Fibroblast of lung (primary cell): ENCODE results near the gene IHH. TPM values are rescaled to one million over a fixed set of nuclear protein-coding genes. Genes with fewer than 3 reads are reported as not detected.

Experiments
- DNase-seq, 2 donors: peaks; one replicate each; pipeline versions ENCODE4 v3.0.0 to v3.0.0-alpha.2; 2010; ENCODE audit warnings: low read depth in 2 of 2
- H2AFZ ChIP-seq: 2 replicates; pipeline ENCODE4 v1.5.1; 2012; ENCODE audit warnings: low read length, control low read depth, inconsistent platforms
- H3K27ac ChIP-seq: 2 replicates; pipeline ENCODE4 v1.5.1; 2011; ENCODE audit warnings: low read length, control low read depth; ENCODE audit not compliant: insufficient read depth
- H3K27me3 ChIP-seq: 2 replicates; pipeline ENCODE4 v1.5.1; 2011; ENCODE audit warnings: mild to moderate bottlenecking, low read length; ENCODE audit not compliant: control insufficient read depth, insufficient read depth
- H3K36me3 ChIP-seq: 2 replicates; pipeline ENCODE4 v1.5.1; 2011; ENCODE audit warnings: low read length; ENCODE audit not compliant: control insufficient read depth, insufficient read depth
- H3K4me1 ChIP-seq: 2 replicates; pipeline ENCODE4 v1.5.1; 2011; ENCODE audit warnings: low read length; ENCODE audit not compliant: control insufficient read depth, insufficient read depth; ENCODE audit errors: extremely low read depth
- H3K4me2 ChIP-seq: 2 replicates; pipeline ENCODE4 v1.5.1; 2011; ENCODE audit warnings: low read length, control low read depth; ENCODE audit not compliant: insufficient read depth; ENCODE audit errors: extremely low read depth
- H3K4me3 ChIP-seq, 4 experiments: fragments of 200-600 bp in 1 of 4; sonication (generic) in 1 of 4; replicated peaks in 1 of 4; 2 replicates each; pipeline ENCODE4 v1.5.1; 2011 to 2016; ENCODE audit warnings: low read length in 4 of 4, low read depth in 3 of 4, mild to moderate bottlenecking in 3 of 4, control low read depth in 2 of 4, inconsistent platforms in 1 of 4, mixed read lengths in 1 of 4; ENCODE audit not compliant: insufficient read depth in 1 of 4; ENCODE audit errors: control extremely low read depth in 1 of 4
- H3K79me2 ChIP-seq: 2 replicates; pipeline ENCODE4 v1.5.1; 2012; ENCODE audit warnings: mild to moderate bottlenecking, low read length, inconsistent platforms; ENCODE audit not compliant: control insufficient read depth, insufficient read depth
- H3K9ac ChIP-seq: 2 replicates; pipeline ENCODE4 v1.5.1; 2011; ENCODE audit warnings: mild to moderate bottlenecking, low read length, control low read depth; ENCODE audit not compliant: insufficient read depth
- H3K9me3 ChIP-seq: 2 replicates; pipeline ENCODE4 v1.5.1; 2012; ENCODE audit warnings: low read depth, low read length; ENCODE audit not compliant: control insufficient read depth, insufficient read depth
- H4K20me1 ChIP-seq: 2 replicates; pipeline ENCODE4 v1.5.1; 2011; ENCODE audit warnings: low read length; ENCODE audit not compliant: control insufficient read depth, insufficient read depth; ENCODE audit errors: extremely low read depth
- EZH2 ChIP-seq: IDR thresholded peaks from 2 replicates; pipeline ENCODE4 v1.5.1; 2012; ENCODE audit warnings: low read length, control low read depth, mild to moderate bottlenecking; ENCODE audit errors: missing control alignments
- polyA plus RNA-seq, 2 donors: library from polyadenylated mRNA; depleted of rRNA in 1 of 2; stranded (reverse) in 1 of 2; unstranded in 1 of 2; fragments of >200 nt; gene quantifications; 2 replicates each; pipeline ENCODE4 v1.2.1, GENCODE V29; 2011 to 2012; ENCODE audit warnings: missing spikeins in 1 of 2
- total RNA-seq: library from RNA; depleted of rRNA; stranded (reverse); fragments of >200 nt; gene quantifications from 2 replicates; pipeline ENCODE4 v1.2.1, GENCODE V29; 2014
- TF ChIP-seq, protein P1 (sequence below), 2 donors: IDR thresholded peaks in 1 of 2; conservative IDR thresholded peaks in 1 of 2; 1 replicate in 1 of 2; 2 replicates in 1 of 2; pipeline ENCODE4 v1.5.1; 2011 to 2012; ENCODE audit warnings: low read length in 2 of 2, control low read depth in 1 of 2, inconsistent platforms in 1 of 2, low read depth in 1 of 2, mild to moderate bottlenecking in 1 of 2

The IHH gene
- total and polyA plus RNA-seq, 2 donors (not counting 1 experiment from before 2014, with no cell fraction given), result not detected

DNA sequence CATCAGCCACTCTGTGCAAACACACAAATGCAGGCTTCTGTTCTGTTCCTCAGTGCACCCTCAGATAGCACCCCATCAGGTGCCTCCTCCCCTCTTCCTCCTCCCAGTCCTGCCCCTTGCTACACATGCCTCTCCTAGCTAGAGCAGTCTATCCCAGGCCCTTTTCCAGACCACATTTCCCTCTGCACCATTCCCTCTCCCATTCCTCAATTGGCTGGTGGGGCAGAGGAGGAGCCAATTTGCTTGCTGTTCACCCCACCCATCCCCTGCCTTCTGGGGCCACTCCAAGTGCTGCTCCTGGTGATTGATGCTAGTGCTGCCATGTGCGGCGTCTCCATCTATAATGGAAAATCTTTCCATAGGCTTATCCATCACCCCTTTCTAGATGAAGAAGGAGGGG is 24.8 kb downstream of the IHH start:
- H3K79me2 ChIP-seq, result no peaks in the 10 kb centered on the region
- H3K27me3 ChIP-seq, result peaks cover 17% of the 10 kb centered on the region
- no peaks in the 10 kb centered on the region for H3K36me3 ChIP-seq
- no peak overlapping the region for H3K4me2 ChIP-seq
- H2AFZ ChIP-seq, result no peak overlapping the region
- no peak overlapping the region for H3K27ac ChIP-seq
- no peak for DNase-seq
- H3K4me3 ChIP-seq, result no peak overlapping the region
- no peak overlapping the region for H3K9ac ChIP-seq
- TF ChIP-seq, protein P1, sequence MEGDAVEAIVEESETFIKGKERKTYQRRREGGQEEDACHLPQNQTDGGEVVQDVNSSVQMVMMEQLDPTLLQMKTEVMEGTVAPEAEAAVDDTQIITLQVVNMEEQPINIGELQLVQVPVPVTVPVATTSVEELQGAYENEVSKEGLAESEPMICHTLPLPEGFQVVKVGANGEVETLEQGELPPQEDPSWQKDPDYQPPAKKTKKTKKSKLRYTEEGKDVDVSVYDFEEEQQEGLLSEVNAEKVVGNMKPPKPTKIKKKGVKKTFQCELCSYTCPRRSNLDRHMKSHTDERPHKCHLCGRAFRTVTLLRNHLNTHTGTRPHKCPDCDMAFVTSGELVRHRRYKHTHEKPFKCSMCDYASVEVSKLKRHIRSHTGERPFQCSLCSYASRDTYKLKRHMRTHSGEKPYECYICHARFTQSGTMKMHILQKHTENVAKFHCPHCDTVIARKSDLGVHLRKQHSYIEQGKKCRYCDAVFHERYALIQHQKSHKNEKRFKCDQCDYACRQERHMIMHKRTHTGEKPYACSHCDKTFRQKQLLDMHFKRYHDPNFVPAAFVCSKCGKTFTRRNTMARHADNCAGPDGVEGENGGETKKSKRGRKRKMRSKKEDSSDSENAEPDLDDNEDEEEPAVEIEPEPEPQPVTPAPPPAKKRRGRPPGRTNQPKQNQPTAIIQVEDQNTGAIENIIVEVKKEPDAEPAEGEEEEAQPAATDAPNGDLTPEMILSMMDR (conservative IDR thresholded peaks at IDR 0.05 in 1 of 2, IDR thresholded peaks at IDR 0.05 in 1 of 2; ENCODE audit: low read depth in 1 of 2, low read length in 2 of 2), result no peak
- no peak for TF ChIP-seq EZH2
- H4K20me1 ChIP-seq, result no peaks in the 10 kb centered on the region
- H3K4me1 ChIP-seq, result no peaks in the 10 kb centered on the region
- no peaks in the 10 kb centered on the region for H3K9me3 ChIP-seq

DNA sequence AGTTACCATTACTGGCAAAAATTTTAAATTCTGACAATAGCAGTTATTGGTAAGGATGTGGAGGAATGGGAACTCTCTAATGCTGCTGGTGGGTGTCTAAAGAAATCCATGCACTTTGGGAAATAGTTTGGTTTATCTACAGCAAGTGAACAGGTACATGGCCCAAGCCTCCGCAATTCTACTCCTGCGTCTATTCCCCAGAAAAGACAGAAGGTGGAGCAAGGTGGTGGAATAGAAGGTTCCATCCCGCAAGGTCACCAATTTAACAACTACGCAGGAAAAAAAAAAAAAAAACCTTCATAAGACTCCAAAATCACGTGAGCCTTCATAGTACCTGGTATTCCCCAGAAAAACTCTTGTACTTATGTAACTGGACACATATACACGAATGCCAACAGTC is 25.9 kb downstream of the IHH start:
- no peak overlapping the region for H2AFZ ChIP-seq
- no peak for DNase-seq
- TF ChIP-seq, protein P1 (conservative IDR thresholded peaks at IDR 0.05 in 1 of 2, IDR thresholded peaks at IDR 0.05 in 1 of 2; ENCODE audit: low read depth in 1 of 2, low read length in 2 of 2), result no peak
- TF ChIP-seq EZH2, result no peak
- peaks cover 10% of the 10 kb centered on the region for H3K27me3 ChIP-seq
- H3K4me2 ChIP-seq, result no peak overlapping the region
- no peak overlapping the region for H3K9ac ChIP-seq
- H3K4me1 ChIP-seq, result no peaks in the 10 kb centered on the region
- H3K9me3 ChIP-seq, result no peaks in the 10 kb centered on the region
- no peaks in the 10 kb centered on the region for H3K79me2 ChIP-seq
- no peak overlapping the region for H3K27ac ChIP-seq
- no peak overlapping the region for H3K4me3 ChIP-seq
- no peaks in the 10 kb centered on the region for H4K20me1 ChIP-seq
- no peaks in the 10 kb centered on the region for H3K36me3 ChIP-seq

DNA sequence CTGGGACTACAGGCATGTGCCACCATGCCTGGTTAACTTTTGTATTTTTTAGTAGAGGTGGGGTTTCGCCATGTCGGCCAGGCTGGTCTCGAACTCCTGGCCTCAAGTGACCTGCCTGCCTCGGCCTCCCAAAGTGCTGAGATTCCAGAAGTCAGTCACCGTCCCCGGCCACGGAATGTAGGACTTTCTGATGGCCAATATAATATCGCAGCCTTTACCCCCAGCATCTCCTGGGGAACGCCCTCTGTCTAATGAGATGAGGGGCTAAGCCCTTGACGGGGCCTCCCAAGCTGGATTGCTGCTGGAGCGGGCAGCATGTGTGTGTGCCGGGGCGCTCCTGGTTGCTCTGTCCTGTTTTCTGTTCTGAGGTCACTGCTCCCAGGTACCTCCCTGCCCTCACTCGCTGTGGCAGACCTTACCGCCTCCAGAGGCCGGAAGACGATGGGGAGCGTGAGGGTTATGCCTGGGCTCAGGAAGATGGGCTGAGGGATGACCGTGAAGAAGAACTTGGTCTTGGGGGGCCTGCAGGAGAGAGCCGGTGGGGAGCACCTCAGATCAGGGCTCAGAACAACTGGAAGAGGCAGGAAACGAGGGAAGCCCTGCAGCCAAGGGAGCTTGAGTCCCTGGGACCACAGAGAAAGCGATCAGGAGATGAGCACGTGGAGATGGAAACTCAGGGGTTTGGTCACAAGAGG is 28.5 kb downstream of the IHH start:
- no peak for DNase-seq
- H3K36me3 ChIP-seq, result no peaks in the 10 kb centered on the region
- H3K4me3 ChIP-seq, result no peak overlapping the region
- no peak overlapping the region for H3K4me2 ChIP-seq
- H3K27ac ChIP-seq, result no peak overlapping the region
- no peaks in the 10 kb centered on the region for H3K4me1 ChIP-seq
- H3K27me3 ChIP-seq, result peaks cover 4% of the 10 kb centered on the region
- TF ChIP-seq EZH2, result no peak
- TF ChIP-seq, protein P1 (conservative IDR thresholded peaks at IDR 0.05 in 1 of 2, IDR thresholded peaks at IDR 0.05 in 1 of 2; ENCODE audit: low read depth in 1 of 2, low read length in 2 of 2), result no peak
- H2AFZ ChIP-seq, result no peak overlapping the region
- no peaks in the 10 kb centered on the region for H4K20me1 ChIP-seq
- no peaks in the 10 kb centered on the region for H3K9me3 ChIP-seq
- H3K9ac ChIP-seq, result no peak overlapping the region
- H3K79me2 ChIP-seq, result no peaks in the 10 kb centered on the region
